Naive thymus-derived CD8-positive, alpha-beta T cell (primary cell): ENCODE measurements around the gene POLR2I. TPM values are rescaled to one million over a fixed set of nuclear protein-coding genes. Genes with fewer than 3 reads are reported as not detected.

Experiments used
- ATAC-seq, 2 donors: fragments of 150-1000 bp; cut with Tn5 transposase in 1 of 2; sonication (Bioruptor Pico), chemical (Tn5 transposase) in 1 of 2; 1 replicate in 1 of 2; 2 replicates in 1 of 2; pipeline ENCODE4 v1.10.0; 2021; ENCODE audit warnings: mild to moderate bottlenecking in 2 of 2, moderate library complexity in 2 of 2
- POLR2A ChIA-PET: fragments of 350-600 bp; sonication (Branson Sonifier 250); formaldehyde crosslinking; loops from one replicate; lab custom pipeline; 2021; ENCODE audit warnings: antibody characterized with exemption; lab: Charles Lee
- DNase-seq, 10 donors: peaks; one replicate each; pipeline versions ENCODE4 v3.0.0 to v3.0.0-alpha.2; 2020 to 2022
- H3K27ac Mint-ChIP-seq, 10 donors: one replicate each; pipeline ENCODE4 v1.8.0; 2020 to 2022; ENCODE audit warnings: mild to moderate bottlenecking in 10 of 10, mixed read lengths in 10 of 10, moderate library complexity in 4 of 10, inconsistent platforms in 1 of 10
- H3K27me3 Mint-ChIP-seq, 5 donors: one replicate each; pipeline ENCODE4 v1.8.0; 2021 to 2022; ENCODE audit warnings: mixed read lengths in 5 of 5
- H3K36me3 Mint-ChIP-seq, 3 donors: one replicate each; pipeline ENCODE4 v1.8.0; 2020 to 2022; ENCODE audit warnings: mixed read lengths in 3 of 3, mild to moderate bottlenecking in 2 of 3, inconsistent platforms in 1 of 3
- H3K4me1 Mint-ChIP-seq, 4 donors: one replicate each; pipeline ENCODE4 v1.8.0; 2021 to 2022; ENCODE audit warnings: mixed read lengths in 4 of 4
- H3K4me3 Mint-ChIP-seq, 10 donors: one replicate each; pipeline ENCODE4 v1.8.0; 2020 to 2022; ENCODE audit warnings: mild to moderate bottlenecking in 10 of 10, mixed read lengths in 10 of 10, moderate library complexity in 6 of 10, inconsistent platforms in 1 of 10
- H3K9me3 Mint-ChIP-seq, 9 donors: one replicate each; pipeline ENCODE4 v1.8.0; 2020 to 2022; ENCODE audit warnings: mixed read lengths in 9 of 9, mild to moderate bottlenecking in 3 of 9, inconsistent platforms in 1 of 9, moderate library complexity in 1 of 9
- polyA plus RNA-seq, 3 donors: library from polyadenylated mRNA; unstranded; fragments of 300-500 nt; fragmentation: Illumina TruSeq; gene quantifications; one replicate each; pipeline ENCODE4 v1.2.3, GENCODE V29; 2021
- total RNA-seq, 8 experiments: library from RNA in 2 of 8; stranded (reverse) in 2 of 8; gene quantifications; one replicate each; pipeline ENCODE4 v1.2.3 and lab custom pipeline; 2021 to 2026

Gene POLR2I
- total and polyA plus RNA-seq, 5 experiments from 2014 or later: 37.2 to 168 (median 124) TPM

GRCh38 chr19:36093146-36093662, 21.5 kb downstream of the POLR2I start:
- DNase-seq (no peak), ATAC-seq (no peak)
- Mint-ChIP-seq H3K4me1 (peaks cover 3 to 19% (median 15%) of the 10 kb centered on the region in 4 donors), H3K9me3 (no peaks in the 10 kb centered on the region), H3K4me3 (peak overlapping the region in 3 of 10 donors; percentile 8 to 49 (median 42)), H3K27ac (peak overlapping the region in 8 of 10 donors; percentile 34 to 87 (median 80)), H3K36me3 (no peaks in the 10 kb centered on the region), H3K27me3 (no peaks in the 10 kb centered on the region)
- POLR2A ChIA-PET: no interaction called here

GRCh38 chr19:36092566-36092965, 22.1 kb downstream of the POLR2I start:
- no peaks in the 10 kb centered on the region for H3K27me3 Mint-ChIP-seq
- H3K4me1 Mint-ChIP-seq: peaks cover 3 to 19% (median 15%) of the 10 kb centered on the region in 4 donors
- no peaks in the 10 kb centered on the region for H3K36me3 Mint-ChIP-seq
- peak overlapping the region in 2 of 10 donors; percentile 42 for H3K4me3 Mint-ChIP-seq
- H3K27ac Mint-ChIP-seq: peak overlapping the region in 8 of 10 donors; percentile 34 to 87 (median 74)
- no peak for ATAC-seq
- DNase-seq: no peak
- POLR2A ChIA-PET: no interaction called here
- H3K9me3 Mint-ChIP-seq: no peaks in the 10 kb centered on the region

- Mint-ChIP-seq H3K27me3 (no peaks in the 10 kb centered on the region), H3K4me1 (peaks cover 3 to 19% (median 15%) of the 10 kb centered on the region in 4 donors), H3K4me3 (no peak overlapping the region), H3K27ac (peak overlapping the region in 1 of 10 donors; percentile 11), H3K36me3 (no peaks in the 10 kb centered on the region), H3K9me3 (no peaks in the 10 kb centered on the region)
- POLR2A ChIA-PET: no interaction called here
- DNase-seq (no peak), ATAC-seq (no peak)
Measured at GRCh38 chr19:36090910-36091695, 23.6 kb downstream of the POLR2I start.

GRCh38 chr19:36089847-36090246, 24.8 kb downstream of the POLR2I start:
- POLR2A ChIA-PET: no interaction called here
- H3K4me3 Mint-ChIP-seq: no peak overlapping the region
- peaks cover 3 to 19% (median 15%) of the 10 kb centered on the region in 4 donors for H3K4me1 Mint-ChIP-seq
- no peaks in the 10 kb centered on the region for H3K36me3 Mint-ChIP-seq
- H3K27me3 Mint-ChIP-seq: no peaks in the 10 kb centered on the region
- ATAC-seq (no peak), DNase-seq (no peak)
- H3K27ac Mint-ChIP-seq: peak overlapping the region in 2 of 10 donors; percentile 4 to 82
- no peaks in the 10 kb centered on the region for H3K9me3 Mint-ChIP-seq

GRCh38 chr19:36086326-36086725, 28.3 kb downstream of the POLR2I start:
- Mint-ChIP-seq H3K4me1 (peaks cover 0 to 2% (median 0%) of the 10 kb centered on the region in 4 donors), H3K9me3 (no peaks in the 10 kb centered on the region), H3K4me3 (no peak overlapping the region), H3K27ac (no peak overlapping the region), H3K36me3 (peaks cover 0 to 3% (median 0%) of the 10 kb centered on the region in 3 donors), H3K27me3 (no peaks in the 10 kb centered on the region)
- DNase-seq: no peak
- ATAC-seq: no peak
- POLR2A ChIA-PET: no interaction called here

GRCh38 chr19:36084231-36085009, 30.3 kb downstream of the POLR2I start:
- Mint-ChIP-seq H3K4me1 (no peaks in the 10 kb centered on the region), H3K27ac (no peak overlapping the region), H3K9me3 (no peaks in the 10 kb centered on the region), H3K4me3 (no peak overlapping the region), H3K27me3 (no peaks in the 10 kb centered on the region), H3K36me3 (peaks cover 0 to 3% (median 0%) of the 10 kb centered on the region in 3 donors)
- no peak for DNase-seq
- POLR2A ChIA-PET: no interaction called here
- ATAC-seq: no peak

GRCh38 chr19:36082916-36083315, 31.8 kb downstream of the POLR2I start:
- no peak for ATAC-seq
- H3K27me3 Mint-ChIP-seq: no peaks in the 10 kb centered on the region
- peaks cover 0 to 3% (median 0%) of the 10 kb centered on the region in 3 donors for H3K36me3 Mint-ChIP-seq
- no peak overlapping the region for H3K4me3 Mint-ChIP-seq
- H3K4me1 Mint-ChIP-seq: no peaks in the 10 kb centered on the region
- DNase-seq: no peak
- H3K27ac Mint-ChIP-seq: no peak overlapping the region
- H3K9me3 Mint-ChIP-seq: no peaks in the 10 kb centered on the region
- POLR2A ChIA-PET: no interaction called here

GRCh38 chr19:36081894-36082293, 32.8 kb downstream of the POLR2I start:
- H3K4me3 Mint-ChIP-seq: no peak overlapping the region
- POLR2A ChIA-PET: interaction anchor here (0.5 kb wide), 1 partner anchor 1828 kb away, joined by 3 read pairs; no protein-coding TSS in a partner anchor
- H3K27me3 Mint-ChIP-seq: no peaks in the 10 kb centered on the region
- ATAC-seq: no peak
- H3K36me3 Mint-ChIP-seq: peaks cover 0 to 3% (median 0%) of the 10 kb centered on the region in 3 donors
- no peaks in the 10 kb centered on the region for H3K9me3 Mint-ChIP-seq
- no peak overlapping the region for H3K27ac Mint-ChIP-seq
- no peaks in the 10 kb centered on the region for H3K4me1 Mint-ChIP-seq
- no peak for DNase-seq

GRCh38 chr19:36081385-36081784, 33.3 kb downstream of the POLR2I start:
- DNase-seq (no peak), ATAC-seq (no peak)
- H3K9me3 Mint-ChIP-seq: no peaks in the 10 kb centered on the region
- no peaks in the 10 kb centered on the region for H3K27me3 Mint-ChIP-seq
- H3K4me1 Mint-ChIP-seq: no peaks in the 10 kb centered on the region
- POLR2A ChIA-PET: no interaction called here
- H3K27ac Mint-ChIP-seq: no peak overlapping the region
- no peak overlapping the region for H3K4me3 Mint-ChIP-seq
- peaks cover 0 to 3% (median 0%) of the 10 kb centered on the region in 3 donors for H3K36me3 Mint-ChIP-seq

- POLR2A ChIA-PET: interaction anchor here (0.6 kb wide), 1 partner anchor 1802 kb away, joined by 11 read pairs; no protein-coding TSS in a partner anchor
- DNase-seq: no peak
- no peak for ATAC-seq
- Mint-ChIP-seq H3K27me3 (no peaks in the 10 kb centered on the region), H3K4me3 (no peak overlapping the region), H3K9me3 (no peaks in the 10 kb centered on the region), H3K27ac (peak overlapping the region in 3 of 10 donors; percentile 9 to 57 (median 21)), H3K4me1 (no peaks in the 10 kb centered on the region), H3K36me3 (peaks cover 0 to 3% (median 0%) of the 10 kb centered on the region in 3 donors)
Measured at GRCh38 chr19:36079389-36079945, 35.2 kb downstream of the POLR2I start.

- ATAC-seq (no peak), DNase-seq (no peak)
- Mint-ChIP-seq H3K27ac (no peak overlapping the region), H3K4me1 (no peaks in the 10 kb centered on the region), H3K9me3 (no peaks in the 10 kb centered on the region), H3K27me3 (no peaks in the 10 kb centered on the region), H3K4me3 (no peak overlapping the region), H3K36me3 (peaks cover 0 to 5% (median 0%) of the 10 kb centered on the region in 3 donors)
- POLR2A ChIA-PET: interaction anchor here (0.6 kb wide), 1 partner anchor 104 kb away, joined by 3 read pairs; no protein-coding TSS in a partner anchor
Measured at GRCh38 chr19:36073121-36073876, 41.4 kb downstream of the POLR2I start.

GRCh38 chr19:36072081-36072480, 42.6 kb downstream of the POLR2I start:
- Mint-ChIP-seq H3K36me3 (peaks cover 0 to 7% (median 0%) of the 10 kb centered on the region in 3 donors), H3K27me3 (no peaks in the 10 kb centered on the region), H3K4me1 (no peaks in the 10 kb centered on the region), H3K9me3 (no peaks in the 10 kb centered on the region), H3K4me3 (no peak overlapping the region), H3K27ac (no peak overlapping the region)
- POLR2A ChIA-PET: no interaction called here
- DNase-seq (no peak), ATAC-seq (no peak)
